ENCODE measurements around the gene NAGS. TPM values are rescaled to one million over a fixed set of nuclear protein-coding genes. Genes with fewer than 3 reads are reported as not detected.

The NAGS gene
- total RNA-seq, 1 donor from 2014 or later, result 1.0 TPM

- H3K4me1 ChIP-seq (ENCODE audit: insufficient read depth, low read length), result no peaks in the 10 kb centered on the region
- no peak overlapping the region for H3K27ac Mint-ChIP-seq (ENCODE audit: unreplicated experiment)
- no peak for TF ChIP-seq EZH2 (IDR thresholded peaks at IDR 0.05; ENCODE audit: insufficient read depth, low read length)
- no peak for TF ChIP-seq CTCF (IDR thresholded peaks at IDR 0.05; ENCODE audit: insufficient read depth, low read depth, low read length)
- H3K36me3 ChIP-seq (ENCODE audit: insufficient read depth, low read length), result no peaks in the 10 kb centered on the region
- H3K27me3 Mint-ChIP-seq (ENCODE audit: low read depth, unreplicated experiment), result peaks cover 61% of the 10 kb centered on the region
- no peak overlapping the region for H3K27ac ChIP-seq (ENCODE audit: low read depth, low read length)
- FAIRE-seq (no peak), DNase-seq (ENCODE audit: low read depth) (no peak)
- no peaks in the 10 kb centered on the region for H3K9me3 ChIP-seq (ENCODE audit: insufficient read depth, low read depth, low read length)
- no peaks in the 10 kb centered on the region for H3K36me3 Mint-ChIP-seq (ENCODE audit: low read depth, unreplicated experiment)
- H3K4me3 ChIP-seq (ENCODE audit: insufficient read depth, low read depth, low read length), result no peak overlapping the region
- no peaks in the 10 kb centered on the region for H3K9me3 Mint-ChIP-seq (ENCODE audit: unreplicated experiment)
- no peak overlapping the region for H3K9ac ChIP-seq (ENCODE audit: low read length)
- no peak overlapping the region for H3K4me2 ChIP-seq (ENCODE audit: low read length)
- peaks cover 43% of the 10 kb centered on the region for H3K27me3 ChIP-seq (ENCODE audit: insufficient read depth, low read length)
- H3K79me2 ChIP-seq (ENCODE audit: insufficient read depth, low read length), result no peaks in the 10 kb centered on the region
- H2AFZ ChIP-seq (ENCODE audit: low read depth, low read length), result no peak overlapping the region
- H3K4me1 Mint-ChIP-seq (ENCODE audit: low read depth, unreplicated experiment), result no peaks in the 10 kb centered on the region
- peaks cover 3% of the 10 kb centered on the region for H4K20me1 ChIP-seq (ENCODE audit: insufficient read depth, low read length)
- H3K4me3 Mint-ChIP-seq (ENCODE audit: unreplicated experiment), result no peak overlapping the region
These were observed 27.2 kb upstream of the NAGS start for GRCh38 chr17:43976963-43977837.

- H3K4me1 Mint-ChIP-seq (ENCODE audit: low read depth, unreplicated experiment), result no peaks in the 10 kb centered on the region
- no peak overlapping the region for H3K9ac ChIP-seq (ENCODE audit: low read length)
- H3K4me3 Mint-ChIP-seq (ENCODE audit: unreplicated experiment), result no peak overlapping the region
- no peaks in the 10 kb centered on the region for H3K4me1 ChIP-seq (ENCODE audit: insufficient read depth, low read length)
- TF ChIP-seq EZH2 (IDR thresholded peaks at IDR 0.05; ENCODE audit: insufficient read depth, low read length) (no peak), CTCF (IDR thresholded peaks at IDR 0.05; ENCODE audit: insufficient read depth, low read depth, low read length) (no peak)
- no peak overlapping the region for H3K27ac ChIP-seq (ENCODE audit: low read depth, low read length)
- H3K9me3 Mint-ChIP-seq (ENCODE audit: unreplicated experiment), result no peaks in the 10 kb centered on the region
- no peaks in the 10 kb centered on the region for H3K36me3 Mint-ChIP-seq (ENCODE audit: low read depth, unreplicated experiment)
- peaks cover 5% of the 10 kb centered on the region for H4K20me1 ChIP-seq (ENCODE audit: insufficient read depth, low read length)
- FAIRE-seq (no peak), DNase-seq (ENCODE audit: low read depth) (no peak)
- peaks cover 68% of the 10 kb centered on the region for H3K27me3 Mint-ChIP-seq (ENCODE audit: low read depth, unreplicated experiment)
- H3K9me3 ChIP-seq (ENCODE audit: insufficient read depth, low read depth, low read length), result no peaks in the 10 kb centered on the region
- peaks cover 50% of the 10 kb centered on the region for H3K27me3 ChIP-seq (ENCODE audit: insufficient read depth, low read length)
- no peaks in the 10 kb centered on the region for H3K36me3 ChIP-seq (ENCODE audit: insufficient read depth, low read length)
- no peak overlapping the region for H3K4me3 ChIP-seq (ENCODE audit: insufficient read depth, low read depth, low read length)
- H3K27ac Mint-ChIP-seq (ENCODE audit: unreplicated experiment), result no peak overlapping the region
- no peak overlapping the region for H2AFZ ChIP-seq (ENCODE audit: low read depth, low read length)
- H3K79me2 ChIP-seq (ENCODE audit: insufficient read depth, low read length), result no peaks in the 10 kb centered on the region
- no peak overlapping the region for H3K4me2 ChIP-seq (ENCODE audit: low read length)
These were observed 26.3 kb upstream of the NAGS start for GRCh38 chr17:43978078-43978477.

- Mint-ChIP-seq H3K36me3 (ENCODE audit: low read depth, unreplicated experiment) (no peaks in the 10 kb centered on the region), H3K4me3 (ENCODE audit: unreplicated experiment) (no peak overlapping the region), H3K27ac (ENCODE audit: unreplicated experiment) (no peak overlapping the region), H3K9me3 (ENCODE audit: unreplicated experiment) (no peaks in the 10 kb centered on the region), H3K4me1 (ENCODE audit: low read depth, unreplicated experiment) (no peaks in the 10 kb centered on the region), H3K27me3 (ENCODE audit: low read depth, unreplicated experiment) (peaks cover 66% of the 10 kb centered on the region)
- Histone ChIP-seq H3K9me3 (ENCODE audit: insufficient read depth, low read depth, low read length) (no peaks in the 10 kb centered on the region), H3K27me3 (ENCODE audit: insufficient read depth, low read length) (peaks cover 57% of the 10 kb centered on the region), H3K4me1 (ENCODE audit: insufficient read depth, low read length) (no peaks in the 10 kb centered on the region), H2AFZ (ENCODE audit: low read depth, low read length) (no peak overlapping the region), H3K4me3 (ENCODE audit: insufficient read depth, low read depth, low read length) (no peak overlapping the region), H3K4me2 (ENCODE audit: low read length) (no peak overlapping the region), H3K79me2 (ENCODE audit: insufficient read depth, low read length) (no peaks in the 10 kb centered on the region), H3K36me3 (ENCODE audit: insufficient read depth, low read length) (no peaks in the 10 kb centered on the region), H4K20me1 (ENCODE audit: insufficient read depth, low read length) (peaks cover 5% of the 10 kb centered on the region), H3K9ac (ENCODE audit: low read length) (no peak overlapping the region), H3K27ac (ENCODE audit: low read depth, low read length) (no peak overlapping the region)
- DNase-seq (ENCODE audit: low read depth) (no peak), FAIRE-seq (no peak)
- TF ChIP-seq EZH2 (IDR thresholded peaks at IDR 0.05; ENCODE audit: insufficient read depth, low read length) (no peak), CTCF (IDR thresholded peaks at IDR 0.05; ENCODE audit: insufficient read depth, low read depth, low read length) (no peak)
These were observed 25.4 kb upstream of the NAGS start for GRCh38 chr17:43979011-43979410.

All from astrocyte (in vitro differentiated cells and primary cell).